Measurements from ENCODE around the gene CDC42EP4. TPM values are rescaled to one million over a fixed set of nuclear protein-coding genes. Genes with fewer than 3 reads are reported as not detected.

Gene CDC42EP4
- total and polyA plus RNA-seq, 2 experiments from 2014 or later = 4.4 to 19.9 TPM

DNA sequence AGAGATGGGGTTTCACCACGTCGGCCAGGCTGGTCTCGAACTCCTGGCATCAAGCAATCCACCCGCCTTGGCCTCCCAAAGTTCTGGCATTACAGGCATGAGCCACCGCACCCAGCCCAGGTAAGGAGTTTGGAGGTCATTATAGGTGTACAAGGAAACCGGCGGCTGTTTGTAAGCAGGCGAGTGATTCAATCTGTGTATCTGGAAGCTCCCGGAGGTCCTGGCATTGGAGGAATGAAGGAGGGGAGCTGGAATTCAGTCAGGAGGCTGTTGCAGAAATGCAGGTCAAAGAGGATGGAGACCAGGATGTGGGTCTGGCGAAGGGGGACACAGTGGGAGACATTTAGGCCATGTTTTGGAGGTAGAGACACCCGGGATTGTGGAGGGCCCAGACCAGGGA, 18.8 kb downstream of the CDC42EP4 start (continued):
- no peak for TF ChIP-seq EZH2phosphoT487 (IDR thresholded peaks at IDR 0.05; ENCODE audit: unreplicated experiment)
- no peak for TF ChIP-seq CREB1 (CRISPR knock-in tag; IDR thresholded peaks at IDR 0.05; ENCODE audit: low read depth)
- TF ChIP-seq JUNB (IDR thresholded peaks at IDR 0.05; ENCODE audit: unreplicated experiment) = no peak
- TF ChIP-seq, protein P1, sequence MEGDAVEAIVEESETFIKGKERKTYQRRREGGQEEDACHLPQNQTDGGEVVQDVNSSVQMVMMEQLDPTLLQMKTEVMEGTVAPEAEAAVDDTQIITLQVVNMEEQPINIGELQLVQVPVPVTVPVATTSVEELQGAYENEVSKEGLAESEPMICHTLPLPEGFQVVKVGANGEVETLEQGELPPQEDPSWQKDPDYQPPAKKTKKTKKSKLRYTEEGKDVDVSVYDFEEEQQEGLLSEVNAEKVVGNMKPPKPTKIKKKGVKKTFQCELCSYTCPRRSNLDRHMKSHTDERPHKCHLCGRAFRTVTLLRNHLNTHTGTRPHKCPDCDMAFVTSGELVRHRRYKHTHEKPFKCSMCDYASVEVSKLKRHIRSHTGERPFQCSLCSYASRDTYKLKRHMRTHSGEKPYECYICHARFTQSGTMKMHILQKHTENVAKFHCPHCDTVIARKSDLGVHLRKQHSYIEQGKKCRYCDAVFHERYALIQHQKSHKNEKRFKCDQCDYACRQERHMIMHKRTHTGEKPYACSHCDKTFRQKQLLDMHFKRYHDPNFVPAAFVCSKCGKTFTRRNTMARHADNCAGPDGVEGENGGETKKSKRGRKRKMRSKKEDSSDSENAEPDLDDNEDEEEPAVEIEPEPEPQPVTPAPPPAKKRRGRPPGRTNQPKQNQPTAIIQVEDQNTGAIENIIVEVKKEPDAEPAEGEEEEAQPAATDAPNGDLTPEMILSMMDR (conservative IDR thresholded peaks at IDR 0.05; ENCODE audit: low read depth in 2 of 2) = no peak

DNA sequence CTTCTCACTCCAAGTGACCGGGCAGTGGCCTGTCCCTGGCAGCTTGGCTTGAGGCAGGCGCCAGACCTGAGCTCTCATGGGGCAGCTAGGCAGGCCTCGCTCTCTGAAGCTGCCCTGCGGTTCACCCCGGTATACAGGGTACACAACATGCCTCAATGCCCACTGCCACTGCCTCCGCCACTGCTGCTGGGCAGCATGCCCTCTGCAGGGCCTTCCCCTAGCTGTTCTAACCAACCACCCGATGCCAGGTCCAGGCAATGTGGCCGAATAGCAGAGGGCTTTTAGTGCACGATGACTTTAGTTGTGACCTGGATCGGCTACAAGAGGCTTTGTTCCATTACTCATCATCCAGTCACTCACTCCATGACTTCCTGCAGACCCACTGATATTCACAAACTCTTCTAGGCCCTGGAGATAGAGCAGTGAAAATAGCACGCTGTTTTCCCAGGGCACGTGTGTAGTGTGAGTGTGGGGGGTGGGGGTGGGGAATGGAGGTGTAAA, 19.7 kb downstream of the CDC42EP4 start:
- no peaks in the 10 kb centered on the region for H3K9me2 ChIP-seq (ENCODE audit: insufficient read depth)
- Mint-ChIP-seq H3K27ac (no peak overlapping the region), H3K4me3 (no peak overlapping the region), H3K36me3 (ENCODE audit: low read depth) (no peaks in the 10 kb centered on the region), H3K27me3 (ENCODE audit: insufficient read depth, low read depth, poor library complexity) (peaks cover 11% of the 10 kb centered on the region), H3K4me1 (peaks cover 19% of the 10 kb centered on the region), H3K9me3 (no peaks in the 10 kb centered on the region)
- H3K79me2 ChIP-seq (replicated peaks; ENCODE audit: insufficient read depth) = peaks cover 10% of the 10 kb centered on the region; the same call in 1 of the 2 replicates
- no peaks in the 10 kb centered on the region for H3K4me1 ChIP-seq (ENCODE audit: insufficient read depth)
- no peak overlapping the region for H3K27ac ChIP-seq (ENCODE audit: low read depth)
- ATAC-seq (no peak), DNase-seq (ENCODE audit: low spot score) (no peak)
- TF ChIP-seq ZNF114 (CRISPR knock-in tag; IDR thresholded peaks at IDR 0.05) = no peak
- TF ChIP-seq ZNF331 (CRISPR knock-in tag; IDR thresholded peaks at IDR 0.05; ENCODE audit: low read depth) = no peak
- TF ChIP-seq, protein P1 (conservative IDR thresholded peaks at IDR 0.05; ENCODE audit: low read depth in 2 of 2) = no peak
- TF ChIP-seq, protein P2, sequence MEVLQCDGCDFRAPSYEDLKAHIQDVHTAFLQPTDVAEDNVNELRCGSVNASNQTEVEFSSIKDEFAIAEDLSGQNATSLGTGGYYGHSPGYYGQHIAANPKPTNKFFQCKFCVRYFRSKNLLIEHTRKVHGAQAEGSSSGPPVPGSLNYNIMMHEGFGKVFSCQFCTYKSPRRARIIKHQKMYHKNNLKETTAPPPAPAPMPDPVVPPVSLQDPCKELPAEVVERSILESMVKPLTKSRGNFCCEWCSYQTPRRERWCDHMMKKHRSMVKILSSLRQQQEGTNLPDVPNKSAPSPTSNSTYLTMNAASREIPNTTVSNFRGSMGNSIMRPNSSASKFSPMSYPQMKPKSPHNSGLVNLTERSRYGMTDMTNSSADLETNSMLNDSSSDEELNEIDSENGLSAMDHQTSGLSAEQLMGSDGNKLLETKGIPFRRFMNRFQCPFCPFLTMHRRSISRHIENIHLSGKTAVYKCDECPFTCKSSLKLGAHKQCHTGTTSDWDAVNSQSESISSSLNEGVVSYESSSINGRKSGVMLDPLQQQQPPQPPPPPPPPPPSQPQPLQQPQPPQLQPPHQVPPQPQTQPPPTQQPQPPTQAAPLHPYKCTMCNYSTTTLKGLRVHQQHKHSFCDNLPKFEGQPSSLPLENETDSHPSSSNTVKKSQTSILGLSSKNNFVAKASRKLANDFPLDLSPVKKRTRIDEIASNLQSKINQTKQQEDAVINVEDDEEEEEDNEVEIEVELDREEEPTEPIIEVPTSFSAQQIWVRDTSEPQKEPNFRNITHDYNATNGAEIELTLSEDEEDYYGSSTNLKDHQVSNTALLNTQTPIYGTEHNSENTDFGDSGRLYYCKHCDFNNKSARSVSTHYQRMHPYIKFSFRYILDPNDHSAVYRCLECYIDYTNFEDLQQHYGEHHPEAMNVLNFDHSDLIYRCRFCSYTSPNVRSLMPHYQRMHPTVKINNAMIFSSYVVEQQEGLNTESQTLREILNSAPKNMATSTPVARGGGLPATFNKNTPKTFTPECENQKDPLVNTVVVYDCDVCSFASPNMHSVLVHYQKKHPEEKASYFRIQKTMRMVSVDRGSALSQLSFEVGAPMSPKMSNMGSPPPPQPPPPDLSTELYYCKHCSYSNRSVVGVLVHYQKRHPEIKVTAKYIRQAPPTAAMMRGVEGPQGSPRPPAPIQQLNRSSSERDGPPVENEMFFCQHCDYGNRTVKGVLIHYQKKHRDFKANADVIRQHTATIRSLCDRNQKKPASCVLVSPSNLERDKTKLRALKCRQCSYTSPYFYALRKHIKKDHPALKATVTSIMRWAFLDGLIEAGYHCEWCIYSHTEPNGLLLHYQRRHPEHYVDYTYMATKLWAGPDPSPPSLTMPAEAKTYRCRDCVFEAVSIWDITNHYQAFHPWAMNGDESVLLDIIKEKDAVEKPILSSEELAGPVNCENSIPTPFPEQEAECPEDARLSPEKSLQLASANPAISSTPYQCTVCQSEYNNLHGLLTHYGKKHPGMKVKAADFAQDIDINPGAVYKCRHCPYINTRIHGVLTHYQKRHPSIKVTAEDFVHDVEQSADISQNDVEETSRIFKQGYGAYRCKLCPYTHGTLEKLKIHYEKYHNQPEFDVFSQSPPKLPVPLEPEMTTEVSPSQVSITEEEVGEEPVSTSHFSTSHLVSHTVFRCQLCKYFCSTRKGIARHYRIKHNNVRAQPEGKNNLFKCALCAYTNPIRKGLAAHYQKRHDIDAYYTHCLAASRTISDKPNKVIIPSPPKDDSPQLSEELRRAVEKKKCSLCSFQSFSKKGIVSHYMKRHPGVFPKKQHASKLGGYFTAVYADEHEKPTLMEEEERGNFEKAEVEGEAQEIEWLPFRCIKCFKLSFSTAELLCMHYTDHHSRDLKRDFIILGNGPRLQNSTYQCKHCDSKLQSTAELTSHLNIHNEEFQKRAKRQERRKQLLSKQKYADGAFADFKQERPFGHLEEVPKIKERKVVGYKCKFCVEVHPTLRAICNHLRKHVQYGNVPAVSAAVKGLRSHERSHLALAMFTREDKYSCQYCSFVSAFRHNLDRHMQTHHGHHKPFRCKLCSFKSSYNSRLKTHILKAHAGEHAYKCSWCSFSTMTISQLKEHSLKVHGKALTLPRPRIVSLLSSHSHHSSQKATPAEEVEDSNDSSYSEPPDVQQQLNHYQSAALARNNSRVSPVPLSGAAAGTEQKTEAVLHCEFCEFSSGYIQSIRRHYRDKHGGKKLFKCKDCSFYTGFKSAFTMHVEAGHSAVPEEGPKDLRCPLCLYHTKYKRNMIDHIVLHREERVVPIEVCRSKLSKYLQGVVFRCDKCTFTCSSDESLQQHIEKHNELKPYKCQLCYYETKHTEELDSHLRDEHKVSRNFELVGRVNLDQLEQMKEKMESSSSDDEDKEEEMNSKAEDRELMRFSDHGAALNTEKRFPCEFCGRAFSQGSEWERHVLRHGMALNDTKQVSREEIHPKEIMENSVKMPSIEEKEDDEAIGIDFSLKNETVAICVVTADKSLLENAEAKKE (CRISPR knock-in tag; IDR thresholded peaks at IDR 0.05) = no peak
- TF ChIP-seq NANOG (IDR thresholded peaks at IDR 0.05; ENCODE audit: borderline replicate concordance) = no peak
- TF ChIP-seq CREB1 (CRISPR knock-in tag; IDR thresholded peaks at IDR 0.05; ENCODE audit: low read depth) = no peak
- no peak for TF ChIP-seq EZH2 (IDR thresholded peaks at IDR 0.05; ENCODE audit: low read depth, unreplicated experiment)
- TF ChIP-seq POLR2AphosphoS5 (IDR thresholded peaks at IDR 0.05; ENCODE audit: low read depth) = no peak
- no peak for TF ChIP-seq ETS1 (IDR thresholded peaks at IDR 0.05)
- TF ChIP-seq EZH2phosphoT487 (IDR thresholded peaks at IDR 0.05; ENCODE audit: unreplicated experiment) = no peak
- no peaks in the 10 kb centered on the region for H3K36me3 ChIP-seq (ENCODE audit: insufficient read depth)
- no peaks in the 10 kb centered on the region for H3K27me3 ChIP-seq (ENCODE audit: insufficient read depth)
- no peak overlapping the region for H2AFZ ChIP-seq
- no peaks in the 10 kb centered on the region for H3F3A ChIP-seq (replicated peaks; ENCODE audit: low read depth)
- no peak overlapping the region for H3K4me2 ChIP-seq
- H3K4me3 ChIP-seq = no peak overlapping the region
- H4K20me1 ChIP-seq (replicated peaks; ENCODE audit: insufficient read depth) = no peaks in the 10 kb centered on the region; the same call in 1 of the 2 replicates
